NCI-H2029 (cell line): Measurements from ENCODE around the gene PLA2G4F.

Source experiments
- DNase-seq: peaks from one replicate; lab custom pipeline; 2025; lab: John Stamatoyannopoulos, UW

The PLA2G4F gene

GRCh38 chr15:42148808-42149492 is 7.5 kb downstream of the PLA2G4F start:
- DNase-seq, result no peak

DNA sequence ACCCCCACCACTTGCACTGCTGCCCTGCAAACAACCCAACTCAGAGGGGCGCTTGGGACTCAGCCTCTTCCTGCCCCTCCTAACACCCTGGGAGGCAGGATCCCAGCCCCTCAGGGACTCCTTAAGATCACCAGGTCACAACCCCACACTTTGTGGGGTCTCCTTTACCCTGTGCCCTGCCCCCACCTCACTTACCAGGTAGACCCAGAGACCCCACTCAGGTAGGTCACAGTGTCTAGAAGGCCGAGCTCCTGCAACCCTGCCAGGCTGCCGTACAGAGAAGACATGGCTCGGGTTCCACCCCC is 9.1 kb downstream of the PLA2G4F start:
- DNase-seq, result no peak

GRCh38 chr15:42146551-42147430 is 9.6 kb downstream of the PLA2G4F start:
- no peak for DNase-seq

DNA sequence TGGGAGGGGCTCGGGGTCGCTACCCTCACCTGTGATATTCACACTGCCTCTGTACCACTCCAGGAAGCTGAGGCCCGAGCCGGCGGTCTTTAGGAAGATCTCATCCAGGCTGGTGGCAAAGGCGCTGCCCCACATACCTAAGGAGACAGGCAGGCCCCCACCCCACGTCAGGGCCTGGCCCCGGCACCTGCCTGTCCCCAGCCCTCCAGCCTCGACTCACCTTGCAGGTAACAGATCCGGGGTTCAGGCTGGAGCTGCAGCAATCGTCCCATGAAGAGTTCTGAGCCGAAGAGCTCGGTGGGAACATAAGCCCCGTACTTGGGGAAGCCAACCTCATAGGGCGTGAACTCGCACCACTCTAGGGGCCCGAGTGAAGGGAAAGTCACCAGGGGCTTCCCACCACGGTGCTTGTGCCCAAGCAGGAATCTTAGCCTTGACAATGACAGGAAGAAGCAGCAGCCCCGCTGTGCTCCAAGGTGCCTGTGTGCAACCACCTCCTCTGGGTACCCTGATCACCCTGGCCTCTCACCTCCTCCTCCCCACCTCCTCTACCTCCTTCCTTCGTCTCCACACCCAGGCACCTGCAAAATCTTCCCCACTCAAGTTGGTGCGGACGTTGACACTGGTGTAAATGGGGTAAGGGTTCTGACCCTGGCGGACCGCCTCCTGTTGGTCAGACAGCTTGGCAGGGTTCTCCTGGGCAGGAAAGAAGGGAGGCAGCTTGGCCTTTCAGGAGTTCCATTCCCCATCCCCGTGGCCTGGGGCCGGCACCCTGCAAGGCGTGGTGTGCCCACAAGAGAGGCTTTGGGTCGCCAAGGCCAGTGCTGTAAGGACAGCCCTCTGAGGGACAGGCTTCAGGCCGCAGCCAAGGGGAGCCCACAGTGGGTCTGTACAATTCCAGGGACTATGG is 10.6 kb downstream of the PLA2G4F start:
- DNase-seq, result no peak

DNA sequence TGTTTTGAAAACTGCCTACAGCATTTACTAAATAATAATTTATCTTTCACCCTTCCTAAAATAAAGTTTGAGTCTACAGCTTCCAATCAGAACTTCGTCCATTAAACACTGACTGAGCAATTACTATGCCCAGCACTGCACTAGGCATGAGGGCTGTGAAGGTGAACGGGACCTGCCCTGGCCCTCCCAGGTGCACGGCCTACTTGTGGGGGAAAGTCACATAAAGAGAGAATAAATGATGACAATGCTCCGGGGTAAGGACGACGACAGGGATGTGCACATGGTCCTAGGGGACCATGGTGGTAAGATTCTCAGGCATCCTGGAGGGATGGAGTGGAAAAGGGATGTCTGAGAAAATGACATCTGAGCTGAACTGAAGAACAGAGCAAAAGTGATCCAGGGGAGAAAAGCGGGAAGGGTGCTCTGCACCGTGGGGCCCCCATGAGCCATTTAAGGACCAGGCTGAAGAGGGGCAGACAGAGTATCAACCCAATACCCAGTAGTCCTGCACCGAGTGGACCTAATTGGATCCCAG is 11.5 kb downstream of the PLA2G4F start:
- no peak for DNase-seq

DNA sequence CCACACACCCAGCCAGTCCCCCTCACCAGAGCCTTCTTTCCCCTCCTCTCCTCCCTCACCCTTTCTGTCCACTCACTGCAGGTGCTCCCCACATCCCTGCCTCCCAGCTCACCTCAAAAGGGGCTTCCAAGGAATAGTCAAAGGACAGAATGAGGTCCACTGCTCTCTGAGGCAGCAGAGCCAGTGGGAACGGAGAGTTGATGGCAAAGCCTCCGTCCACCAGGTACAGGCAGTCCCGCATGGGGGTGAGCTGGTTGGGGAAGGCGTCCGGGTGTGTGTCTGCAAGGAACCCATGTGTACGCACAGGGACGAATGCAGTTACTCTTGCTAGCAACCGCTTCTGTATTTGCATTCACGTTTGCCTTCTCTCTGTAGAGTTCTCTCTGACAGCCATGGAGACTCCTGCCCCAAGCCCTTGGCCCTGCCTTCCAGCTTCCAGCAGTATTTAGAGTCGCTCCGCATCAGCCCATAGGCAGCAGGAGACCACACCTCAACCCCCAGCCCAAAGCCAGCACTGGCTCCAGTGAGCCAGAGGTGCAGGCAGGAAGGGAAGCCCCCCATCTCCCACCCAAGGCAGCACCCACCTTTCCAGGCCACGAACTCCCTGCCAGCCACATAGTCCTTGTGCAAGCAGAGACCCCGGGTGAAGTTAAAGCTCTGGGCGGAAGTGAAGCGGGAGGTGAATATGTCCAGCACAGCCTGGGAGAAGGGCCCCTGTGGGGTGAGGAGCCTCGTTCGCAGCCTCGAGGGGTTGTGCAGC is 12.4 kb downstream of the PLA2G4F start:
- DNase-seq, result no peak

GRCh38 chr15:42143356-42143755 is 13.1 kb downstream of the PLA2G4F start:
- DNase-seq, result no peak

DNA sequence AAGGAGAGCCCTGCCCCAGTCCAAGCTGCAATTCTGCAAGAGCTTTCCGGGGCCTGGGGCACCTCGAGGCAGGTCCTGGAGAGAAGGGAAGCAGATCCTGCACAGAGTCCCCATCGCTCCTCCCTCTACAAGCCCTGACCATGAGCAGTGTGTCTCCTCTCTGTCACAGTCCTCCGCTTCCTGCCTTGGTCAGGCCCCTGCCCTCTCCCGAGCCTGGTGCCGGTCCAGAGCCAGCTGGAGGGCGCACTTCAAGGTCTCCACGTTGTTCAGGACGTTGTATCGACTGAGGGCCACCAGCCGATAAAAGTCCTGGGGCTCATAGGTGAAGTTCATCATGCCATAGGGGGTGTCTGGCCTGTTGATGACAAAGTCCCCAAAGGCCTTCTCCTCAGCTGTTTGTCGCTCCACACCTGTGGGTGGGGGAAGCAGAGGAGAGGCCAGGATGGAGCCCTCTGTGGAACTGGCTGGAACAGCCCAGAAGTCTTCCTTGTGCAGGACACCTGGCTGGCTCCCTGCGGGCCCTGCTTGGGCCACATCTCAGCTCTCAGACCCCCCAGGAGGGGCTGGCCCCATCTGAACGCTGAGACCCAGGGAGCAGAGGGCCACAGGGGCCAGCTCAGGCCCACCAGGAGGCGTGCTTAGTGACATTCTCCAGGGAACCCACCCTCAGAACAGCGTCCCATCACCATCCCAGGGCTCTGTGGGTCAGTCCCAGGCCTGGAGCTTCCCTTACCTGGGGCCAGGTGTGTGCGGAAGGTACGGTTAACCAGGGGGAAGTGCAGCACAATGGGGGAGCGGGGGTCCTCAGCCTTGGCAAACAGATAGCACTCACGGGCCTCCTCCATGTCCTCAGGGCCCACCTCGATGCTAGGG is 14.4 kb downstream of the PLA2G4F start:
- DNase-seq, result no peak

DNA sequence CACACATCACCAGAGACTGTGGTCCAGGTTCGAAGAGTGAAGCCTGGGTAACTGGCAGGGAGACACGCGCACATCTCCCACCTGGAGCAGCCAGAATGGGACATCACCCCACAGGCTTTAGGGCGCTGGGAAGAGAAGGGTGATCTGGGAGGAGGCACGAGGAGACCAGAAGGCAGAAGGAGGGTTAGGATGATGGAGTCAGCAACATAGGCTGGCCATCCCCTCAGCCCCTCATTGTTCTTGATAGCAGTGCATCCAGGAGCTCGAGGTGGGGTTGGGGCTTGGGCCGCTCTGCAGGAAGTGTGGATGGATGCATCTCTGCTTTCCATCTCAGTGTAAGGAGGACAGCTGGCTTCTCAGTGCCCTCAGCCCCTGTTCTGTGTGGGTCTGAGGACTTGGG is 15.2 kb downstream of the PLA2G4F start:
- DNase-seq, result no peak

- no peak for DNase-seq
These were observed 15.9 kb downstream of the PLA2G4F start for GRCh38 chr15:42140383-42141070.

DNA sequence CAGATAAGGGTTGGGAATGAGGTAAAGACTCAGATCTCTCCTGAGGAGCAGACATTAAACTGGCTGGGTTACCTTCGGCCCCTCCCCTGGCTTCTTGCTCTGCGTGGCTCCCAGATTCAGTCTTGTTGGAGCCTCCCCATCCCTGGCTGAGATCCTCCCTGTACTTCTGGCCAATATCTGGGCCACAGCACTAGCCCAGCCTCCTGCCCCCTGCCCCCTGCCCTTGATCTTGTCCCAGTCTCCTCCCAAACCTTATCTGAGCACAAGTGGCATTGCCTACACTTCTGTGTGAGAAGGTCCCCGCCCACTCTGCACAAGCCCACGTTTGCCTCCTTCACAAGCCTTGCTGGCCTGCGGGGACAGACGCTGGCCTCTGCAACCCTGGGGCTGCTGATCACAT is 16.8 kb downstream of the PLA2G4F start:
- DNase-seq, result no peak

- no peak for DNase-seq
These were observed 17.5 kb downstream of the PLA2G4F start for GRCh38 chr15:42138968-42139386.

DNA sequence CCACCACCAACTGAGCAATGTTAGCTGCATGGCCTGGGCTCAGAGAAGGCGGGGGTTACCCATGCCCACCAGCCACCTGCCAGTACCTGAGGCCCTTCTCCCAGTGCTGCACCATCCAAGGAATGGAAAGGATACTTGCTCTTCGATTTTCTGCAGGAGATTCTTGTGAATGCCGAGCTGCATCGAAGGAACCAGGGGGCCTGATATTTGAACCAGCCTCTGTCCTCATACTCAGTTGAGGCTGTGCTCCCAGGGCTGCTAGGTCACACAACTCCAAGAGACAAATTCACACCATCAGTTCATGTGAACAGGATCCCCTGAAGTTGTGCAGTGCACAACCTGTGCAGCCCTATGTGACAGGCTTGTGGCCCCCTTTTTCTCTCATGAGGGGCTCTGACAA is 18.0 kb downstream of the PLA2G4F start:
- no peak for DNase-seq

DNA sequence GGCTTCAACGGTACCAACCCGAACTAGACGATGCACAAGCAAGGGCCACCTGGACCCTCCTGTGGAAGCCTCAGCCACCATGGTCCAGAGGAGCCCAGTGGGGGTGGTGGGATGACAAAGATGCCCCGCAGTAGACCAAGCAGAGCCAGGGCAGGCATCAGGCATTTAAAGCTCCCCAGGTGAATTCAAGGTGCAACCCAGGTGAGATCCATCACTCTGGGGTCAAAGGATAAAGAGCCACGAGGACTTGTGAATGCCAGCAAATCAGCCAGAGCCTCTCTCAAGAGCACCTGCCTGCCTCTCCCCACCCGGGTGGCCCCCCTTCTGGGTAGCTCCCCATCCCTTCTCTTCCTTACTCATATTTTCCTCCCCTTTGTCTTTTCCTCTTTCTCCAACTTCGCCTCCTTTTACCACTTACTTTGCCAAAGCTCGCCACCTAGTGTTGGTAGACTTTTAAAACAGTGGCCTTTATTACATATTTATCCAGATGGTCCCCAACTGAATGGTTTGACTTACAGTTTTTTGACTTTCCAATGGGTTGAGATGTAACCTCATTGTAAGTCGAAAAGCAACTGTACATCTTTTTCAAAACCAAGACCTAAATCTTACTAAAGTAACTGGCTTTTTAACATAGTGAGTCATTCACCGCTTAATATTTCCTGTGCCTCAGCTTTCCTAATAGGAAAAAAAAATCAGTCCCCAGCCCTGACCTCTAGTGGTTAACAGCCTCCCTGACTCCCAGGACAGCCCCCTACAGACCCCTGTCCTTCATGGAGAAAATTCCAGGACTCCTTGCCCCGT is 18.8 kb downstream of the PLA2G4F start:
- peak; percentile 8 for DNase-seq

DNA sequence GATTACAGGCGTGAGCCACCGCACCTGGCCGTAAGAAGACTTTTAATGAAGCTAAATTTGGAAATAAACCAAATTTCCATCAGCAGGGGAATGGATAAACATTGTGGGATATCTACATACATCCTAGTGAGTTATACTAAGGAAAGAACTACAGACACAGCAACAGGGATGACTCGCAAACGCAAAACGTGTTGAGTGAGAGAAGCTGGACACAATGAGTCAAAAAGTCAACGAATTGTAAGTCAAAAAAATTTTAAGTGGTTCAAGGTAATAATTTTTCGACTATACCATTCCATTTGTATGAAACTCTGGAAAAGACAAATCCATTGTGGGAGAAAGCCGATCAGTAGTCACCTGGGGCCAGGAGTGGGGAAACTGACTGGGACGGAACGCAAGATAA is 19.9 kb downstream of the PLA2G4F start:
- no peak for DNase-seq

DNA sequence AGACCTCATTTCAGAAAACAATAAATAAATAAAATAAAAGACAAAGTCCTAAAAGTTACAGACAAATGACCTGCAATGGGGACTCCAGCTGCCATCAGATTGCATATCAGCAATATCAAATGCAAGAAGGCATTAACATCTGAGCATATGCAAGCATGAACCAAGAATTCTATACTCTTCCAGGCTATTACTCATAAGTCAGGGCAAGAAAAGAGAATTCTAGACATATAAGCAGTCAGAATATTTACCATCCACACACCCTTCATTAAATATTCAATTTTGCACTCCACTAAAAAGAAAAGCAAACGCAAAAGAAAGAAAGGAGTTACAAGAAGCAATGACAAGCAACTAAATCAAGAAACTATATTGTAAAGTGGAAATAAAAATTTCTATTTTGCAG is 21.1 kb downstream of the PLA2G4F start:
- no peak for DNase-seq

DNA sequence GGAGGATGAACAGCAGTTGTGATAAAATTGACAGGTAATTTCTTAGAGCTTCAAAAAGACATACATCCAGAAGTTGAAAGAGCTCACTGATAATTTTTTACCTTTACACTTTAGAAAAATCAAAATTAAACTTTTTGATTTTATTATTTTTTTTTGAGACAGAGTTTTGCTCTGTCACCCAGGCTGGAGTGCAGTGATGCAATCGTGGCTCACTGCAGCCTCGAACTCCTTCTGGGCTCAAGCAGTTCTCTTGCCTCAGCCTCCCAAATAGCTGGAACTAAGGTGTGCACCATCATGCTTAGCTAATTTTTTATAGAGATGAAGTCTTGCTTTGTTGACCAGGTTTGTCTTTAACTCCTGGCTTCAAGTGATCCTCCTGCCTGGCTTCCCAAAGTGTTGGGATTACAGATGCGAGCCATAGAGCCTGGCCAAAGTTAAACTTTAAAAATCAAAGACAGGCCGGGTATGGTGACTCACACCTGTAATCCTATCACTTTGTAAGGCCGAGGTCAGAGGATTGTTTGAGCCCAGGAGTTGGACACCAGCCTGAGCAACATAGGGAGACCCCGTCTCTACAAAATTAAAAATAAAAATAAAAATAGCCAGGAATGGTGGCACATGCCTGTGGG is 21.7 kb downstream of the PLA2G4F start:
- DNase-seq, result no peak

- DNase-seq, result peak; percentile 43
These were observed 22.4 kb downstream of the PLA2G4F start for GRCh38 chr15:42133886-42134502.
